K562 (cell line): ENCODE results near the gene RERE. TPM values are rescaled to one million over a fixed set of nuclear protein-coding genes. Genes with fewer than 3 reads are reported as not detected.

Experiments used
- ATF7 ChIP-seq: fragments of 450-650 bp; IDR thresholded peaks from 2 replicates; pipeline ENCODE4 v1.7.1; 2014; ENCODE audit warnings: mild to moderate bottlenecking, moderate library complexity
- BRCA1 ChIP-seq, 2 experiments: fragments of 450-650 bp in 1 of 2; sonication (generic) in 1 of 2; formaldehyde crosslinking in 1 of 2; IDR thresholded peaks; 2 replicates each; pipeline versions ENCODE4 v1.5.0 to v1.6.1; 2017 to 2020; ENCODE audit warnings: mild to moderate bottlenecking in 1 of 2, missing genetic modification reagents in 1 of 2
- BRD9 ChIP-seq: fragments of 450-650 bp; IDR thresholded peaks from 2 replicates; pipeline ENCODE4 v1.6.1; 2018; ENCODE audit warnings: low read depth; ENCODE audit not compliant: partially characterized antibody
- CCNT2 ChIP-seq: IDR thresholded peaks from 2 replicates; pipeline ENCODE4 v1.6.1; 2011; ENCODE audit warnings: borderline replicate concordance, low read depth, mild to moderate bottlenecking, moderate library complexity, mixed read lengths, low read length; ENCODE audit not compliant: insufficient read length; ENCODE audit errors: extremely low read depth
- CEBPB ChIP-seq: fragments of 450-650 bp; IDR thresholded peaks from 2 replicates; pipeline ENCODE4 v1.6.1; 2016; ENCODE audit warnings: missing genetic modification characterization, missing compliant biosample characterization
- ESRRB ChIP-seq: fragments of 250-450 bp; sonication (Bioruptor Pico); IDR thresholded peaks from 2 replicates; pipeline ENCODE4 v1.5.0; 2020; ENCODE audit warnings: mild to moderate bottlenecking, moderate library complexity, borderline replicate concordance
- GABPA ChIP-seq: fragments of 200-800 bp; sonication (Bioruptor generic); conservative IDR thresholded peaks from 2 replicates; pipeline ENCODE4 v1.6.1; 2016; ENCODE audit warnings: low read depth, missing genetic modification characterization, missing compliant biosample characterization
- GATAD2B ChIP-seq: fragments of 450-650 bp; IDR thresholded peaks from 2 replicates; pipeline ENCODE4 v1.6.1; 2017; ENCODE audit warnings: mild to moderate bottlenecking, borderline replicate concordance
- HDGF ChIP-seq: fragments of 450-650 bp; IDR thresholded peaks from 2 replicates; pipeline ENCODE4 v1.6.1; 2016
- MCM2 ChIP-seq: fragments of 450-650 bp; IDR thresholded peaks from 2 replicates; pipeline ENCODE4 v1.6.1; 2017; ENCODE audit warnings: low read depth, mild to moderate bottlenecking
- NRF1 ChIP-seq, 2 experiments: fragments of 450-650 bp; IDR thresholded peaks in 1 of 2; conservative IDR thresholded peaks in 1 of 2; 2 replicates each; pipeline ENCODE4 v1.6.1; 2014; ENCODE audit warnings: mild to moderate bottlenecking in 2 of 2
- OTX1 ChIP-seq: fragments of 450-650 bp; formaldehyde crosslinking; IDR thresholded peaks from 2 replicates; pipeline ENCODE4 v1.4.0; 2022; ENCODE audit warnings: mild to moderate bottlenecking
- PHB2 ChIP-seq: fragments of 450-650 bp; IDR thresholded peaks from 2 replicates; pipeline ENCODE4 v1.6.1; 2017; ENCODE audit warnings: low read depth
- RBFOX2 ChIP-seq: fragments of 200-400 bp; formaldehyde crosslinking; IDR thresholded peaks from 2 replicates; pipeline ENCODE4 v1.6.1; 2017; ENCODE audit warnings: low read depth, mild to moderate bottlenecking, low read length, moderate library complexity
- RBM22 ChIP-seq: fragments of 200-400 bp; formaldehyde crosslinking; IDR thresholded peaks from 2 replicates; pipeline ENCODE4 v1.6.1; 2018; ENCODE audit warnings: low read length, low read depth; ENCODE audit not compliant: poor library complexity, severe bottlenecking
- SMARCA4 ChIP-seq: fragments of 450-650 bp; IDR thresholded peaks from 2 replicates; pipeline ENCODE4 v1.6.1; 2016
- SMARCE1 ChIP-seq: fragments of 450-650 bp; IDR thresholded peaks from 2 replicates; pipeline ENCODE4 v1.7.1; 2016; ENCODE audit warnings: mild to moderate bottlenecking
- SMC3 ChIP-seq: conservative IDR thresholded peaks from 2 replicates; pipeline ENCODE4 v1.6.1; 2011; ENCODE audit warnings: low read depth, low read length, improper control_type of control experiment; ENCODE audit not compliant: insufficient read depth
- TEAD2 ChIP-seq: fragments of 450-650 bp; IDR thresholded peaks from 2 replicates; pipeline ENCODE4 v1.6.1; 2016; ENCODE audit warnings: missing genetic modification characterization, control low read depth, missing compliant biosample characterization
- TFAM ChIP-seq: fragments of 250-450 bp; sonication (Bioruptor Pico); conservative IDR thresholded peaks from 2 replicates; pipeline ENCODE4 v1.5.0; 2021; ENCODE audit warnings: mild to moderate bottlenecking, moderate library complexity
- USF2 ChIP-seq: sonication (generic); formaldehyde crosslinking; IDR thresholded peaks from 2 replicates; pipeline ENCODE4 v1.5.0; 2020; ENCODE audit warnings: missing genetic modification reagents
- YBX1 ChIP-seq: fragments of 450-650 bp; IDR thresholded peaks from 2 replicates; pipeline ENCODE4 v1.7.1; 2016; ENCODE audit warnings: mild to moderate bottlenecking
- ZBTB8A ChIP-seq: fragments of 450-650 bp; IDR thresholded peaks from 2 replicates; pipeline ENCODE4 v1.6.1; 2018; ENCODE audit warnings: mild to moderate bottlenecking, moderate library complexity; ENCODE audit not compliant: partially characterized antibody
- ZC3H8 ChIP-seq: fragments of 450-650 bp; IDR thresholded peaks from 2 replicates; pipeline ENCODE4 v1.6.1; 2017
- ZNF165 ChIP-seq: fragments of 250-450 bp; sonication (Bioruptor Pico); IDR thresholded peaks from 2 replicates; pipeline ENCODE4 v1.4.0; 2020; ENCODE audit warnings: borderline replicate concordance
- ZNF3 ChIP-seq: fragments of 250-450 bp; sonication (Bioruptor Pico); IDR thresholded peaks from 2 replicates; pipeline ENCODE4 v1.5.0; 2021; ENCODE audit warnings: mild to moderate bottlenecking, moderate library complexity
- ZNF707 ChIP-seq: fragments of 250-450 bp; sonication (Bioruptor Pico); conservative IDR thresholded peaks from 2 replicates; pipeline ENCODE4 v1.8.0; 2022; ENCODE audit warnings: inconsistent platforms, mild to moderate bottlenecking, moderate library complexity
- polyA plus RNA-seq, 8 experiments: library from polyadenylated mRNA; depleted of rRNA in 4 of 8; stranded (reverse) in 5 of 8; unstranded in 3 of 8; fragments of >200 nt; fragmentation: Nextera tagmentation in 2 of 8; fragmentation: Illumina TruSeq in 1 of 8; extraction: Ambion mirVana in 2 of 8; extraction: Trizol in 1 of 8; gene quantifications; 2 replicates each; pipeline versions ENCODE4 v1.2.1 to v1.2.3, GENCODE V29; 2011 to 2014; ENCODE audit warnings: inconsistent platforms in 1 of 8, missing spikeins in 1 of 8
- total RNA-seq, 7 experiments: library from RNA; depleted of rRNA in 6 of 7; stranded (reverse); fragments of >200 nt in 6 of 7; fragmentation: Illumina TruSeq in 2 of 7; extraction: Trizol in 2 of 7; gene quantifications; 2 replicates each; pipeline versions ENCODE4 v1.2.1 to v1.2.3, GENCODE V29; 2011 to 2021; ENCODE audit warnings: low replicate concordance in 1 of 7
- TF ChIP-seq, protein P1 (sequence below): sonication (generic); formaldehyde crosslinking; IDR thresholded peaks from 2 replicates; pipeline ENCODE4 v1.8.0; 2022; ENCODE audit warnings: mild to moderate bottlenecking, missing genetic modification reagents

RERE gene
- total and polyA plus RNA-seq, 9 of the 15 experiments (the other 6 are each of a cell fraction or from before 2014, with no cell fraction given), result 3.0 to 51.5 (median 13.4) TPM

DNA sequence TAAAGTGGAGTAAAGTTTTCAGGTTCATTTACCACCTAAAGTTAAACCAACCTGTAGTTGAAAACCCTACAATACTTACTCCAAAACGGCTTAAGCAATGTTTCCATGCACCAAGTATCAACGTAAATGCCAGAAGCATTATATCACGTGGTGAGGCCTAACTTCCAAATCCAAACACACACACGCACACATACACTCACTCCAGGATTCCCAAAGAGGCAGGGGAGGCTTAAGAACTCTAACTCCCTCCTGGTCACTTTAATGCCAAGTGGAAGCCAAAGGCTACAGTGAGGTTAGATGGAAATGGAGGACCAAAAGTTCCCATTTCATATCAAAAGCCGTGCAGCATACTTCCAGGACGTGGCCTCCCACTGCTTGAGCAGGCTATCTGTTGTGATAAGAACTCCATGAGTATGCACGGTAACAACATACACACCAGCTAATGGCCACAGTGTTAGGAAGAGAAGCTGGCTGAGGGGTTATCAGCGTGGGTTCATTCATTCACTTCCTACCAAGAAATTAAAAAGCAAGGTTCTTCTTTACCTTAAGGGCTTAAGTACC, 275.4 kb downstream of the RERE start (continued):
- TF ChIP-seq ZNF3 (CRISPR knock-in tag), result no peak
- TF ChIP-seq BRCA1 (IDR thresholded peaks at IDR 0.05), result no peak
- TF ChIP-seq BRCA1 (CRISPR knock-in tag; IDR thresholded peaks at IDR 0.05), result no peak
- no peak for TF ChIP-seq ZNF707 (CRISPR knock-in tag)
- TF ChIP-seq, protein P1, sequence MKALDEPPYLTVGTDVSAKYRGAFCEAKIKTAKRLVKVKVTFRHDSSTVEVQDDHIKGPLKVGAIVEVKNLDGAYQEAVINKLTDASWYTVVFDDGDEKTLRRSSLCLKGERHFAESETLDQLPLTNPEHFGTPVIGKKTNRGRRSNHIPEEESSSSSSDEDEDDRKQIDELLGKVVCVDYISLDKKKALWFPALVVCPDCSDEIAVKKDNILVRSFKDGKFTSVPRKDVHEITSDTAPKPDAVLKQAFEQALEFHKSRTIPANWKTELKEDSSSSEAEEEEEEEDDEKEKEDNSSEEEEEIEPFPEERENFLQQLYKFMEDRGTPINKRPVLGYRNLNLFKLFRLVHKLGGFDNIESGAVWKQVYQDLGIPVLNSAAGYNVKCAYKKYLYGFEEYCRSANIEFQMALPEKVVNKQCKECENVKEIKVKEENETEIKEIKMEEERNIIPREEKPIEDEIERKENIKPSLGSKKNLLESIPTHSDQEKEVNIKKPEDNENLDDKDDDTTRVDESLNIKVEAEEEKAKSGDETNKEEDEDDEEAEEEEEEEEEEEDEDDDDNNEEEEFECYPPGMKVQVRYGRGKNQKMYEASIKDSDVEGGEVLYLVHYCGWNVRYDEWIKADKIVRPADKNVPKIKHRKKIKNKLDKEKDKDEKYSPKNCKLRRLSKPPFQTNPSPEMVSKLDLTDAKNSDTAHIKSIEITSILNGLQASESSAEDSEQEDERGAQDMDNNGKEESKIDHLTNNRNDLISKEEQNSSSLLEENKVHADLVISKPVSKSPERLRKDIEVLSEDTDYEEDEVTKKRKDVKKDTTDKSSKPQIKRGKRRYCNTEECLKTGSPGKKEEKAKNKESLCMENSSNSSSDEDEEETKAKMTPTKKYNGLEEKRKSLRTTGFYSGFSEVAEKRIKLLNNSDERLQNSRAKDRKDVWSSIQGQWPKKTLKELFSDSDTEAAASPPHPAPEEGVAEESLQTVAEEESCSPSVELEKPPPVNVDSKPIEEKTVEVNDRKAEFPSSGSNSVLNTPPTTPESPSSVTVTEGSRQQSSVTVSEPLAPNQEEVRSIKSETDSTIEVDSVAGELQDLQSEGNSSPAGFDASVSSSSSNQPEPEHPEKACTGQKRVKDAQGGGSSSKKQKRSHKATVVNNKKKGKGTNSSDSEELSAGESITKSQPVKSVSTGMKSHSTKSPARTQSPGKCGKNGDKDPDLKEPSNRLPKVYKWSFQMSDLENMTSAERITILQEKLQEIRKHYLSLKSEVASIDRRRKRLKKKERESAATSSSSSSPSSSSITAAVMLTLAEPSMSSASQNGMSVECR (CRISPR knock-in tag), result no peak
- peak; percentile 89; the same call in 1 of the 2 replicates for TF ChIP-seq SMARCE1
- TF ChIP-seq ZNF165 (CRISPR knock-in tag), result no peak
- TF ChIP-seq ESRRB (CRISPR knock-in tag), result no peak
- TF ChIP-seq BRD9, result no peak
- peak; percentile 39 to 43; a peak in 3 of 4 replicates for TF ChIP-seq NRF1 (conservative IDR thresholded peaks at IDR 0.05 in 1 of 2, IDR thresholded peaks at IDR 0.05 in 1 of 2)
- no peak for TF ChIP-seq ZC3H8
- TF ChIP-seq RBFOX2, result no peak
- no peak for TF ChIP-seq TFAM
- TF ChIP-seq CCNT2, result peak; percentile 14
- no peak for TF ChIP-seq YBX1
- TF ChIP-seq USF2 (CRISPR knock-in tag), result peak; percentile 77
- TF ChIP-seq ATF7, result peak; percentile 70
- no peak for TF ChIP-seq RBM22
- TF ChIP-seq ZBTB8A, result no peak
- TF ChIP-seq PHB2, result peak; percentile 26; the same call in 1 of the 2 replicates
- peak; percentile 58; the same call in 1 of the 2 replicates for TF ChIP-seq GATAD2B
- TF ChIP-seq HDGF, result no peak
- TF ChIP-seq SMARCA4, result peak; percentile 97
- peak; percentile 18; the same call in 1 of the 2 replicates for TF ChIP-seq TEAD2 (tag)
- no peak; the same call in 1 of the 2 replicates for TF ChIP-seq GABPA (tag)
- TF ChIP-seq SMC3, result no peak
- no peak for TF ChIP-seq OTX1 (CRISPR knock-in tag)
- no peak for TF ChIP-seq CEBPB (tag)
- no peak for TF ChIP-seq MCM2
